ENCODE results near the gene SVEP1.

The SVEP1 gene

DNA sequence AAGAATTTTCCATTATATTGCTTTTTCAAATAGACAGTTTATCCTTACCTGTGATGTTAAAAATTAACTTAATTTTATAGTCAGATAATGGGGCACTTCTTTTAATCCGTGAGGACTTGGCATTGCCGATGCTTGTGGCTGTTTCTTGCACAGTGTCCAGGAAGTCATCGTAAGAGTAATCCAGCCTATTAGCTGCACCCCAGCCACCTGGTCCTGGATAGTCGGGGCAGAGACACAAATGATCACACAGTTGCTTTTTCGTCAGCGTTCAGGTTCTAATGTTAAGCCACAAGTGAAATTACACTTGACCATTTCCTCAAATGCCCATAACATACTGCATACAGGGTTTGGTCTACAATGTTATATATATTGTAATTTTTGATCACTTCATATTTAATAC is 107.4 kb downstream of the SVEP1 start:
- DNase-seq (ENCODE audit: low read depth): no peak
- TF ChIP-seq, protein P1, sequence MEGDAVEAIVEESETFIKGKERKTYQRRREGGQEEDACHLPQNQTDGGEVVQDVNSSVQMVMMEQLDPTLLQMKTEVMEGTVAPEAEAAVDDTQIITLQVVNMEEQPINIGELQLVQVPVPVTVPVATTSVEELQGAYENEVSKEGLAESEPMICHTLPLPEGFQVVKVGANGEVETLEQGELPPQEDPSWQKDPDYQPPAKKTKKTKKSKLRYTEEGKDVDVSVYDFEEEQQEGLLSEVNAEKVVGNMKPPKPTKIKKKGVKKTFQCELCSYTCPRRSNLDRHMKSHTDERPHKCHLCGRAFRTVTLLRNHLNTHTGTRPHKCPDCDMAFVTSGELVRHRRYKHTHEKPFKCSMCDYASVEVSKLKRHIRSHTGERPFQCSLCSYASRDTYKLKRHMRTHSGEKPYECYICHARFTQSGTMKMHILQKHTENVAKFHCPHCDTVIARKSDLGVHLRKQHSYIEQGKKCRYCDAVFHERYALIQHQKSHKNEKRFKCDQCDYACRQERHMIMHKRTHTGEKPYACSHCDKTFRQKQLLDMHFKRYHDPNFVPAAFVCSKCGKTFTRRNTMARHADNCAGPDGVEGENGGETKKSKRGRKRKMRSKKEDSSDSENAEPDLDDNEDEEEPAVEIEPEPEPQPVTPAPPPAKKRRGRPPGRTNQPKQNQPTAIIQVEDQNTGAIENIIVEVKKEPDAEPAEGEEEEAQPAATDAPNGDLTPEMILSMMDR (conservative IDR thresholded peaks at IDR 0.05; ENCODE audit: low read depth, low read length): no peak
- no peak overlapping the region for H3K4me3 ChIP-seq (ENCODE audit: low read depth, low read length)

GRCh38 chr9:110468950-110469349 is 110.6 kb downstream of the SVEP1 start:
- no peak overlapping the region for H3K4me3 ChIP-seq (ENCODE audit: low read depth, low read length)
- DNase-seq (ENCODE audit: low read depth): no peak
- TF ChIP-seq, protein P1 (conservative IDR thresholded peaks at IDR 0.05; ENCODE audit: low read depth, low read length): no peak

DNA sequence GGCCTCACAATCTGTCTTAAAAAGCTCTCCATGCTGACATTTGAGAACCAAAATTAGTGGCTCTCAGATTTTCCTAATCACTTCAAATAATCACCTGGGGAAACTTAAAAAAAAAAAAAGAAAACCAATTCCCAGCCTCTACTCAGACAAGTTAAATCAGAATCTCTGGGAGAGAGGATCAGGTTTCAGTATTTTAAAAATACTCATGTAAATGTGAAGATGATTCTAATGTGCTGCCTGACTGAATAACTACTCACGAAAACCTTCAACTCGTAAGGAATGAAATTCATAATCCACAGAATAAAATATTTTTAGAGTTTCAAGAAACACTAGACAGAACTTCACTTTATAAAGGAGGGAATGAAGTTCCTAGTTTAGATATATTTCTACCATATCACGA is 114.4 kb downstream of the SVEP1 start:
- TF ChIP-seq, protein P1 (conservative IDR thresholded peaks at IDR 0.05; ENCODE audit: low read depth, low read length): no peak
- no peak overlapping the region for H3K4me3 ChIP-seq (ENCODE audit: low read depth, low read length)
- DNase-seq (ENCODE audit: low read depth): no peak

GRCh38 chr9:110464321-110464720 is 115.2 kb downstream of the SVEP1 start:
- DNase-seq (ENCODE audit: low read depth): no peak
- TF ChIP-seq, protein P1 (conservative IDR thresholded peaks at IDR 0.05; ENCODE audit: low read depth, low read length): no peak
- no peak overlapping the region for H3K4me3 ChIP-seq (ENCODE audit: low read depth, low read length)

DNA sequence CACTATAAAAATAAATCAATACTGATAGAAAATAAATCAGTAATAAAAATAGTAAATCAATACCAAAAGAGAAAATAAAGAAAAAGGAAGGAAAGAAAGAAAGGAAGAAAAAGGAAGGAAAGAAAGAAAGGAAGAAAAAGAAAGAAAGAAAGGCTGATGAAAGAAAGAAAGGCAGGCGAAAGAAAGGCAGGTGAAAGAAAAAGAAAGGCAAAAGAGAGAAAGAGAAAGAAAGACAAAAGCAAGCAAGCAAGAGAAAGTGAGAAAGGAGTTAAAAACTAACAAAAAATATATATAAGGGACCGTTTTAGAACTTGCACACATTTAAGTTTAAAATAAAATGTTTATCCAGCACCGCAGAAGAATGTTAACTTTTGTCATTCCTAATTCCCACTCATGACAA is 116.0 kb downstream of the SVEP1 start:
- H3K4me3 ChIP-seq (ENCODE audit: low read depth, low read length): no peak overlapping the region
- no peak for DNase-seq (ENCODE audit: low read depth)
- TF ChIP-seq, protein P1 (conservative IDR thresholded peaks at IDR 0.05; ENCODE audit: low read depth, low read length): no peak

- no peak overlapping the region for H3K4me3 ChIP-seq (ENCODE audit: low read depth, low read length)
- TF ChIP-seq, protein P1 (conservative IDR thresholded peaks at IDR 0.05; ENCODE audit: low read depth, low read length): no peak
- no peak for DNase-seq (ENCODE audit: low read depth)
These were observed 122.3 kb downstream of the SVEP1 start for GRCh38 chr9:110457245-110457644.

DNA sequence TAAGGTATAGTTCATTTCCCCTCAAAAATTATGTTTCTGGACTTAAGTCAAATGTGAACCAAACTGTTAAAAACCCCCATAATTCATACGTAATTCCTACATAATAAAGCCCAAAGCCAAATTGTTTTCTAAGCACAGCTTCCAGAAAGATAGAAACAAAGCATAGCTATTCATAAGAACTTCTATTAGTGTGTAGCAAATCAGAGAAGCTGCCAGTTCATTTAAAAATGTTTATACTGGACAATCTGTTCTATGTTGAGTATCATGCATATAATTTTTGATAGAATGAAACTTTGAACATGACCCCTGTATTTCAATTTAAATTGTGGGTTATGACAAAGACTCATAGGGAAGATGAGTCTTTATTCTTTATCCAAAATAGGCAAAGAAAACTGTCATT is 122.9 kb downstream of the SVEP1 start:
- no peak for DNase-seq (ENCODE audit: low read depth)
- no peak overlapping the region for H3K4me3 ChIP-seq (ENCODE audit: low read depth, low read length)
- TF ChIP-seq, protein P1 (conservative IDR thresholded peaks at IDR 0.05; ENCODE audit: low read depth, low read length): no peak

Data from choroid plexus epithelial cell (primary cell).